ENCODE measurements around the gene RIPOR3.
A peak's percentile ranks its signal among the peaks of the same experiment; 100 is the strongest.
"Not testable (repeated sequence)": the region's sequence is repeated elsewhere in the genome, so short reads cannot be mapped to it uniquely, and the experiment has no call there.

RIPOR3 gene

DNA sequence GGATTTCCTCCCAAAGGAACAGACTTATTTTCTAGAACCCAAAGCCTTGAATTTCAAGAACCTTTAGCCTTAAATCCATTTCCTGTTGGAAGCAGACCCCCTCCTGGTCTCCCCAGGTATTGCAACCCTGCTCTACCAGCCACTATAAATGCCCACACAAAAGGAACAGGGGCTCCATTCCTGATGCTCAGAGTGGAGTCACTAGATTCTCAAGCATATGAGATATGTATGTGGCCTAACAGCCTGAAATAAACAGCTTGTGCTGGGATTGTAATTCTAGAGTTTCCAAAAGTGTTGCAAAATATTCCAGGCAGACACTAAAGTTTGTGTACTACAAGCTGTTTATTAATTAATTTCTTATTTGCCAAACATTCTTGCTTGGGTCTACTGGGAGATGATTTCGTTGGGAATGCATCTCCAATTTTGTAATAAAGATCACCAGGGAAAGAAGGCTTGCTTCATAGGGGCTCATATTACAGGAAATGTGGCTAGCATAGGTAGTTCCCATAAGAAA lies 44.8 kb downstream of the RIPOR3 start:
- H3K9me3 ChIP-seq (ENCODE audit: control insufficient read depth, insufficient read depth, low read length) = peaks cover 14% of the 10 kb centered on the region
- peak overlapping the region; percentile 82 for H3K27ac ChIP-seq (ENCODE audit: low read depth, low read length)
- H3K4me1 ChIP-seq (ENCODE audit: control insufficient read depth, insufficient read depth, low read length) = peaks cover 18% of the 10 kb centered on the region
- no peak overlapping the region for H3K9ac ChIP-seq (ENCODE audit: low read depth, low read length)
- no peaks in the 10 kb centered on the region for H3K27me3 ChIP-seq (ENCODE audit: control insufficient read depth, insufficient read depth, low read length)
- H3K4me3 ChIP-seq (ENCODE audit: low read depth, low read length) = no peak overlapping the region; the same call in 1 of the 2 replicates
- no peaks in the 10 kb centered on the region for H3K36me3 ChIP-seq (ENCODE audit: control insufficient read depth, insufficient read depth, low read length)

DNA sequence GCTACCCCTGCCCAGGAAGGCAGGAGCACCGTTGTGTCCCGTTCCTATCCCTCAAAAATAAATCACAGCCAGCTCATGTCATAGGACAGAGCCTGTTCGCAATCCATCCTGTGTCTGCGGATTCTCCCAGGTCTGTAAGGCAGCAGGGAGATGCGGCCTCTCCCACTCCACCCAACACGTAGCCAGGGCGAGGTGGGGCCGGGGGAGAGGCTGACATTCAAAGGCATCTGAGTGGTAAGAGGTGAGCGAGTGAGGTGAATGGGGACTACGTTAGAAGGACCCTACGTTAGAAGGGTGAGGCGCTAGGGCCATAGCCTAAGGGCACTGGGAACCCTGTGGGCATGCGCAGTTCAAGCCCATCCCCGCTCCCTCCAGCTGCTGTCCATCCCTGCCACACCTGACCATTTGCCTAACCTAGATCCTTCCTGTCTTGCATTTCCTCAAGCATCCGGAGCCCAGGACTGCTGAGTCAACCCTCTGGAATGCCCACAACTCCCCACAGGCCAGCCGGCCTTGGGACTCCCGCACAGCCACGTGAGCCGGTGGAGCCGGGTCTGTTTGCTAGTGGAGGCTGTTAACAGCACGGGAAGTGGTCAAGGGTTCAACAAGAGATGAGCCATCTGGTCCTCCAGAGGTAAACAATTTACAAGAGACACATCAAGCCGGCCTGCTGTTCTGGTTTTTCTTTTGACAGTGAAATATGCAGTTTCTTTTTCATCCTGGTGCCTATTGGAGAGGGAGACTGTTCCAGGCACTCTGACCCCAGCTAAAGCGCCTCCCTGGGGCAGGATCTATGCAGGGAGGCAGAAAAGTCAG lies 45.9 kb downstream of the RIPOR3 start:
- Histone ChIP-seq H3K27ac (ENCODE audit: low read depth, low read length) (peak overlapping the region; percentile 82), H3K9ac (ENCODE audit: low read depth, low read length) (peak overlapping the region; percentile 45; the same call in 1 of the 2 replicates), H3K4me1 (ENCODE audit: control insufficient read depth, insufficient read depth, low read length) (peaks cover 23% of the 10 kb centered on the region), H3K4me3 (ENCODE audit: low read depth, low read length) (no peak overlapping the region), H3K9me3 (ENCODE audit: control insufficient read depth, insufficient read depth, low read length) (peaks cover 14% of the 10 kb centered on the region), H3K36me3 (ENCODE audit: control insufficient read depth, insufficient read depth, low read length) (no peaks in the 10 kb centered on the region), H3K27me3 (ENCODE audit: control insufficient read depth, insufficient read depth, low read length) (no peaks in the 10 kb centered on the region)

DNA sequence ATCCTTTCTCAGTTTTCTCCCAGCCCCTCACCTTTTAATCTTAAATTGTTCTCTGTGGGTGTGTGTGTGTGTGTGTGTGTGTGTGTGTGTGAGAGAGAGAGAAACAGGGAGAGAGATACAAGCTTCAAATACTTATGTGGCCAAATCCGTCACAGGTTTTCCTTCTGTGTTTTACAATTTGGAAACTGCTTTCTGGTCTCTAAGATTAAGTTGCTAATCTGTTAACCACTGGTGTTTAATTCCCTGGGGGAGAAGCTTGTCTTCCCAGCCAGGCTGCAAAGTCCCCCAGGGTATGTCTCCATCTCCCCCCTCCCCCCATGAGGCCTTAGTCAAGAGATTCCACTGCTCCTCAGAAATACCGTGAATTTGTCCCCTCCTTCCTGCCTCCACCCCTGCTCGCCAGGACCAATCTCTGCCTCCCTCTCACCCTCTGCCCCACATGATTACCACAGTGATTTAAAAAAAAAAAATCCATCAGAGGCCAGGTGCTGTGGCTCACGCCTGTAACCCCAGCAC lies 49.0 kb downstream of the RIPOR3 start:
- Histone ChIP-seq H3K36me3 (ENCODE audit: control insufficient read depth, insufficient read depth, low read length) (no peaks in the 10 kb centered on the region), H3K9me3 (ENCODE audit: control insufficient read depth, insufficient read depth, low read length) (peaks cover 11% of the 10 kb centered on the region), H3K4me3 (ENCODE audit: low read depth, low read length) (peak overlapping the region; percentile 38), H3K9ac (ENCODE audit: low read depth, low read length) (peak overlapping the region; percentile 33; the same call in 1 of the 2 replicates), H3K27me3 (ENCODE audit: control insufficient read depth, insufficient read depth, low read length) (no peaks in the 10 kb centered on the region), H3K27ac (ENCODE audit: low read depth, low read length) (peak overlapping the region; percentile 81), H3K4me1 (ENCODE audit: control insufficient read depth, insufficient read depth, low read length) (peaks cover 35% of the 10 kb centered on the region)

DNA sequence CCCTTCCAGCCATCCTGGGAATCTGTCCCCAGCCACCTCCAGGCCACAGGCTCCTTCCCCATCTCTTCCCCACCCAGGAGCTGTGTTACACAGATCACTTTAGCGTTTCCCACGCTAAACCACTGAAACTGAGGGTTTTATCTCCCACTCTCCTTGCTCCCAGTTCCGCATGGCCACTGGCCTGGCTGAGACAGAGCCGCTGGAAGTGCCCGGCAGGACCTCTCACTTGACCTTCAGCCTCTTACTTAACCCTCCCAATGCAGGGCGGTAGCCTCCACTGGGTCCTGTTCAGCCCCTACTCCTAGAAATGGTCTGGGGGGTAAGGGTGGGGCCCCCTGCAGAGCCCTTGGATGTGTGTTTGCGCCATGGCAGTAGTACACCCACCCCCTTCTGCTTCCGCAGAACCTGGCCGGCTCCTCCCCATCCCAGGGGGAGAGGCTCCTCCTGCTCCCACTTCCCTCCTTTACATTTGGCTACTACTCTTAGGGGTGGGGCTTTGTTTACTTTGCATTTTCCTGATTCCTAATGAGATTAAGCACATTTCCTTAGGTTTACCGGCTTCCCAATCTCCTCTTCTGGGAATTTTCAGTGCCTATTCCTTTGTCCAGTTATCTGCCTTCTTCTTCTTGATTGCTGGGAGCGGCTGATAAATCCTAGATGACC lies 49.6 kb downstream of the RIPOR3 start:
- H3K9me3 ChIP-seq (ENCODE audit: control insufficient read depth, insufficient read depth, low read length); H3K36me3 ChIP-seq (ENCODE audit: control insufficient read depth, insufficient read depth, low read length); H3K27me3 ChIP-seq (ENCODE audit: control insufficient read depth, insufficient read depth, low read length): not testable (repeated sequence)
- Histone ChIP-seq H3K4me1 (ENCODE audit: control insufficient read depth, insufficient read depth, low read length) (peaks cover 41% of the 10 kb centered on the region), H3K9ac (ENCODE audit: low read depth, low read length) (0 out of 2 replicates have a peak overlapping the region, but pooled peaks have one; percentile 33), H3K27ac (ENCODE audit: low read depth, low read length) (peak overlapping the region; percentile 81), H3K4me3 (ENCODE audit: low read depth, low read length) (peak overlapping the region; percentile 38)

DNA sequence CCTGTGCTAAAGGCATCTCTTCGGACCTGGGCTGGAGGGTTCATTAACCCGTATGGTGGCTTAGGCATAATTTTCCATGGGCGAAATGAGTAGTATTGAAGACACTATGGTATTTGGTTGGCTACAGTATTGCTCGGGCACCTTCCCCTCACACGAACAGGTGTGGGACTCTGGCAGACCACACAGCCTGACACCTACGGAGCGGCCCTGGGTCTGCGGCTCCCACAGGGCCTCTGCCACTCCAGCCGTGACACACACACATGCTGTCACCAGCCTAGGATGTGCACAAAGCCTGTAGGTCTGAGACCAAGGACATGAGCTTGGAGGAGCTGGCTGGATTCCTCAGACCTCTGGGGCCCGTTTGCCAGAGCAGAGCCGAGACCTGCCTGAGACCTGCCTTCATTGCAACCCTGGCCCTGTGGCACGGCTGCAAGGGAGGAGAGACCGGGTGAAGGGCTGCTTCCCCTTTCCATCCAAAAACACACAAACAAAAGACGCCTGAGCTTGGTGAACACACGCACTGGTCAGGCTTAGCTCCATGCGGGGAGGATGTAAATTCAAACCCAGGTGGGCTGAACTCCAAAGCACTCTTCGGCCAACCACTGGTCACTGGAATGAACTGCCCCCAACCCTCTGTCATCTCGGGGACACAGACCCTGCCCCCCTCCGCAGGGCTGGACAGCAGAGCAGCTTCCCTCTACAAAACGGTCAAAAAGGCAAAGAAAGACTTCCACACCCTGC lies 51.2 kb downstream of the RIPOR3 start:
- H3K4me3 ChIP-seq (ENCODE audit: low read depth, low read length); H3K27me3 ChIP-seq (ENCODE audit: control insufficient read depth, insufficient read depth, low read length); H3K9ac ChIP-seq (ENCODE audit: low read depth, low read length); H3K9me3 ChIP-seq (ENCODE audit: control insufficient read depth, insufficient read depth, low read length); H3K36me3 ChIP-seq (ENCODE audit: control insufficient read depth, insufficient read depth, low read length): not testable (repeated sequence)
- peaks cover 44% of the 10 kb centered on the region for H3K4me1 ChIP-seq (ENCODE audit: control insufficient read depth, insufficient read depth, low read length)
- H3K27ac ChIP-seq (ENCODE audit: low read depth, low read length) = peak overlapping the region; percentile 6

DNA sequence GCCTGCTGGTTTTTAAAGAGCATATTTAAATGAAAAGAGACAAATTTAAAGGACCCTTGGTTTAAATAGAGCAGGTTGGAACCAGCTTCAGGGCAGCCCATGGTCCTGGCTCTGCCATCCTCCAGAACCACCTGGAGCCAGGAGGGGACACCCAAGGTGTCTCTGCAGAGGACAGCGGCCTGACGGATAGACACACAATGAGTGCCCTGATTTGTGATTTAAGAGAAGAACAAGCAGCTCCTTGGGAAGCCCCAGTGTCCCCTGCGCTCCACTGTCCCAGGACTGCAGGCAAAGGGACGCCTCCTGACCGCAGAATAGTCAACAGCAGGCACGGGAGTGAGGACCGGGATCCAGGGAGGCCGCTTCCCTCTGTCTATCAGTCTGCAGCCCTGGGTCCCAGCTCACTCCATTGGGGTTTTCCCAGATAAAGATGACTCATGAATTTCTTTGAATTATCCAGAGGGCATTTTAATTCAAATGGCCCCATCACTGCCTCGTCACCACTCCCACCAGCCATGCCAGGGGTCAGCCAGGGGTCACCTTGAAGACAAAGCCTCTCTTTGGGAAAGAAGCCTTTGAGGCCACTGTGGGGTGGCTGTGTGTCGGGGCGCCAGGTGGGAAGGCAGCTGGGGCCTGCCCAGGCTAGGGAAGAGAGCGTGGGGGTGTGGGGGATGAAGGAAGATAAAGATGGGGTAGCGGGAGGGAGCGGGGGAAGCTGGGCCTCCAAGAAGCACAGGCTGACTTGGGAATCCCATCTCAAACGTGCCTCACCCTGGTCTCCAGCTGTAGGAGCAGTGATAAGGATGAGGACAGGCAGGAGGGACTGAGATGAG lies 53.1 kb downstream of the RIPOR3 start:
- H3K9me3 ChIP-seq (ENCODE audit: control insufficient read depth, insufficient read depth, low read length); H3K9ac ChIP-seq (ENCODE audit: low read depth, low read length); H3K27me3 ChIP-seq (ENCODE audit: control insufficient read depth, insufficient read depth, low read length); H3K36me3 ChIP-seq (ENCODE audit: control insufficient read depth, insufficient read depth, low read length); H3K4me3 ChIP-seq (ENCODE audit: low read depth, low read length): not testable (repeated sequence)
- Histone ChIP-seq H3K4me1 (ENCODE audit: control insufficient read depth, insufficient read depth, low read length) (peaks cover 40% of the 10 kb centered on the region), H3K27ac (ENCODE audit: low read depth, low read length) (peak overlapping the region; percentile 76)

DNA sequence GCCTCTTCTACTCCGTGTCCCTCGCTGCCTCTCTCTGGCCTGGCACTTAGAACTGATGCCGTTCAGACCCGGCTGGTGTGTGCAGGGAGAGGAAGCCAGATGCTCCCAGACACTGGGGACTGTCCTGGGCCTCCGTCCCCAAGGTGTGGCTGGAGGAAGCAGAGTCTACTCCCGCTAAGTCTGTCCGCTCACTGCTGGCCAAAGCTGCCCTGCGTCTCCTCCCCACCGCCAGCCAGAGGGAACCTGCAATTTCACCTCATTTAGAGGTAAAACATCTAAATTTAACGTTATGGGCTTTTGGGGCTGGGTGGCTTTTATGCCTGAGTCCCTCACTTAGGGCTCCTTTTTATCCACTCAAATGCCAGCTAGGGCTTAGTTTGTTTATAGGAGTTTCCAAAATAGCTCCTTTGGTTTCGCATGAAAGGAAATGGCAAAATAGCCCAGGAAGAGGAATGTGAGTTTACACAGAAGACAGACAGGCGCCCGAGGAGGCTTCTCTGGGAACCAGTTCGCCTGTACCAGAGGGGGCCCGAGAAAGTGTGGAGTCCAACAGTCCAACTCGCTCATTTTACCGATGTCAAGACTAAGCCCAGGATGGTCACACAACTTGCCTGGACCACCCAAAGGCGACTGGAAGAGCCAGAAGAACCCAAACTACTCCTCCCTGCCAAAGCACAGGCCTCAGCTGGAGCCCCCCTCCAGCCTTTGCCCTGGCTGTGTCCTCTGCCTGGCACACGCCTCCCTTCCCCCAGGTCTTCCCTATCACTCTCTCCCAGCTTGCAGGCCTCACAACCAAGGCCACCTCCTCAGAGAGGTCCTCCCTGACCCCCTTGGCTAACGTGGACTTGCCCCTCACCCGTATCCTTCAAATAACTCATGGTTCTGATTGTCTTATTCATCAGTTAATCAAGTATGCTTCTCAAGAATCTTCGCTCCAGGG lies 54.5 kb downstream of the RIPOR3 start:
- H3K36me3 ChIP-seq (ENCODE audit: control insufficient read depth, insufficient read depth, low read length) = no peaks in the 10 kb centered on the region
- no peaks in the 10 kb centered on the region for H3K27me3 ChIP-seq (ENCODE audit: control insufficient read depth, insufficient read depth, low read length)
- peaks cover 35% of the 10 kb centered on the region for H3K4me1 ChIP-seq (ENCODE audit: control insufficient read depth, insufficient read depth, low read length)
- H3K27ac ChIP-seq (ENCODE audit: low read depth, low read length) = peak overlapping the region; percentile 10
- H3K9ac ChIP-seq (ENCODE audit: low read depth, low read length) = no peak overlapping the region
- H3K9me3 ChIP-seq (ENCODE audit: control insufficient read depth, insufficient read depth, low read length) = no peaks in the 10 kb centered on the region
- no peak overlapping the region for H3K4me3 ChIP-seq (ENCODE audit: low read depth, low read length)

DNA sequence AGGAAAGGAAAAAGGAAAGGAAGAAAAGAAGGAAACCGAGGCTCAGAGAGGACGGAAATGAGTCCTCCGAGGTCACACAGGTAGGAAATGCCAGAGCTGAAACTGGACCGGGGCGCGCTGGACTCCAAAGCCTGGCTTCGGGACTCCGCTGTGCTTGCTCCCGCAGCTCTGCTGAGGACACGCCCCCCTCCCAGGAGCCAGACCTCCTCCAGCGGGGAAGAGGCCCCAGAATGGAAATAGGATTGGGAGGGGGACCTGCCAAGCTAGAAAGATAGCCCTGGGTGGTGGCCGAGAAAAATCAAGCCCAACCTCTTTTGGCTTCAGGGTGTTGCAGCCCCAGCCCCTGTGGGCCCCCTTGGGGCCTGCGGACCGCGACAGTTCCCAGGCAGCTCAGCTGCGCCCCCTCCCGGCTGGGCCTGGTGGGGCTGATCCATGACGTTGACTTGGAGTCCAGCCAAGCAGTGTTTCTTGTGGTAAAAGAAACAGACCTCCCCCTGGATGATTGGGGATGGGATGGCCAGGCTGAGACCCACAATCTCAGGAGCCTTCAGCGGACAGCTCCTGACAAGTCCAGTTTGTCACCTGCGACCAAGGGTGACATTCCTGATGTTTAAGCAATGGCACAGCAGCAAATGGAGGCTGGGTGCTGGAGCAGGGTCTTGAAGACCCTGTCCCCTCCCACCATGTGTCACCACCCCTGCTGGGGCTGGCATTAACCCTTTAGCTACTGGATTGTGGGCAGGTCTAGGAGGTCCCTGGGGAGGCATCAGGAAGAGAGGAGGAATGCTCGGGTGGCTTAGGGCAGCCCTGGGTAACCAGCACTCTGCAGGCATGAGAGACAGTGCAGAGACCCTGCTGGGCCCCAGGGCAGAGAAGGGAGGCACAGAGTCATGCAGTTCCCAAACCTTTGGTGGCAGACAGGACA lies 55.4 kb downstream of the RIPOR3 start:
- Histone ChIP-seq H3K4me1 (ENCODE audit: control insufficient read depth, insufficient read depth, low read length) (peaks cover 31% of the 10 kb centered on the region), H3K27me3 (ENCODE audit: control insufficient read depth, insufficient read depth, low read length) (no peaks in the 10 kb centered on the region), H3K27ac (ENCODE audit: low read depth, low read length) (peak overlapping the region; percentile 66), H3K36me3 (ENCODE audit: control insufficient read depth, insufficient read depth, low read length) (no peaks in the 10 kb centered on the region), H3K4me3 (ENCODE audit: low read depth, low read length) (no peak overlapping the region), H3K9ac (ENCODE audit: low read depth, low read length) (no peak overlapping the region), H3K9me3 (ENCODE audit: control insufficient read depth, insufficient read depth, low read length) (no peaks in the 10 kb centered on the region)

DNA sequence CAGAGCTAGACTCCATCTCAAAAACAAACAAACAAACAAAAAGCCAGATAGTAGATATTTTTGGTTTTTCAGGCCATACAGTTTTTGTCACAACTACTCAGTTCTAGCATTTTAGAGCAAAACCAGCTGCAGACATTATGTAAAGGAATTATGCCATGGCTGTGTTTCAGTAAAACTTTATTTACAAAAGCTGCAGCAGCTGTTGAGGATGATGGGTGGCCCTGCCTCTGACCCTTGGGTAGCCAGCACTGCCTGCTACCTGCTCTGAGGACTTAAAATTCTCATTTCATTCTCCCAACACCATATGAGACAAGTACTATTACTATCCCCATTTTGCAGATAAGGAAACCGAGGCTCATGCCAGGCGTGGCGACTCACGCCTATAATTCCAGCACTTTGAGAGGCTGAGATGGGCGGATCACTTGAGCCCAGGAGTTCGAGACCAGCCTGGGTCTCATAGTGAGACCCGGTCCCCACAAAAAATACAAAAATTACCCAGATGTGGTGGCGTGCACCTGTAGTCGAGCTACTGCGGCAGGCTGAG lies 56.3 kb downstream of the RIPOR3 start:
- Histone ChIP-seq H3K27ac (ENCODE audit: low read depth, low read length) (no peak overlapping the region), H3K9ac (ENCODE audit: low read depth, low read length) (no peak overlapping the region), H3K4me3 (ENCODE audit: low read depth, low read length) (no peak overlapping the region), H3K27me3 (ENCODE audit: control insufficient read depth, insufficient read depth, low read length) (no peaks in the 10 kb centered on the region), H3K9me3 (ENCODE audit: control insufficient read depth, insufficient read depth, low read length) (no peaks in the 10 kb centered on the region), H3K4me1 (ENCODE audit: control insufficient read depth, insufficient read depth, low read length) (peaks cover 25% of the 10 kb centered on the region), H3K36me3 (ENCODE audit: control insufficient read depth, insufficient read depth, low read length) (no peaks in the 10 kb centered on the region)
